ENCODE measurements around the gene ELMO1. TPM values are rescaled to one million over a fixed set of nuclear protein-coding genes. Genes with fewer than 3 reads are reported as not detected.

ELMO1 gene
- total and polyA plus RNA-seq, 10 of the 15 experiments (the other 5 are each of a cell fraction or from before 2014, with no cell fraction given), result 22.6 to 85.9 (median 56.6) TPM

DNA sequence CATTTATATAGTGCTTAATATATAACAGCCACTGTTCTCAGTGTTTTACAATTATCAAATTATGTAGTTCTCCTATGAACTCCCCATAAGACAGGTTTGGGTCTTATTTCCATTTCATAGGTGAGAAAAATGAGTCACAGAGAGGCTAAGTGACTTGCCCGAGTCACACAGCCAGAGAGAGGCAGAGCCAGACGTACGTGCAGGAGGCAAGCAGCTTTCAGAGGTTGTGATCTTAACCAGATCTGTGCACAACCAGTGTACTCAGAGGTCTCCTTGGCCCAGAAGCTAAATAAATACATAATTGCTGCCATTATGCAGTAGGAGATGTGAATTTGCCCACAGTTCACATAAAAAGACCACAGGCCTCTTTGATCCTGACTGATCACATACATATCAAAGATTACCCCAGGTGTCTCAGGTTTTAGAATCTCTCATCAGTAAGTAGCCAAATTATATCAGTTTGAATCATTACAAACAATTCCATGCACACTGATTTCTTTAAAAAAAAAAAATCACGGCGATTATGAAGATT, 419.7 kb downstream of the ELMO1 start:
- DNase-seq (ENCODE audit: low read depth, low spot score) (no peak), ATAC-seq (peak; percentile 34; the same call in 1 of the 3 replicates), FAIRE-seq (no peak)
- Histone ChIP-seq H3K4me1 (ENCODE audit: control insufficient read depth, insufficient read depth, low read length) (no peaks in the 10 kb centered on the region), H3K9me3 (replicated peaks; ENCODE audit: control insufficient read depth, insufficient read depth, low read length) (no peaks in the 10 kb centered on the region), H4K20me1 (ENCODE audit: control insufficient read depth, insufficient read depth) (no peaks in the 10 kb centered on the region), H3K9ac (ENCODE audit: control insufficient read depth, insufficient read depth, low read length) (no peak overlapping the region), H2AFZ (ENCODE audit: control insufficient read depth, low read depth, low read length) (no peak overlapping the region), H3K79me2 (ENCODE audit: control insufficient read depth, insufficient read depth, low read length) (no peaks in the 10 kb centered on the region), H3K27me3 (replicated peaks in 1 of 2; ENCODE audit: control insufficient read depth in 2 of 2, insufficient read depth in 2 of 2, low read length in 1 of 2) (no peaks in the 10 kb centered on the region), H3K36me3 (ENCODE audit: control insufficient read depth in 2 of 2, insufficient read depth in 2 of 2, low read length in 1 of 2) (no peaks in the 10 kb centered on the region; a peak in 1 of 4 replicates), H3K4me2 (ENCODE audit: control insufficient read depth, insufficient read depth) (no peak overlapping the region), H3K27ac (ENCODE audit: control insufficient read depth, insufficient read depth) (no peak overlapping the region), H3K4me3 (no peak overlapping the region)
- intact Hi-C loops (cut with micrococcal nuclease; ENCODE audit: unreplicated experiment) (no loop called here), in situ Hi-C loops (cut with MboI) (no loop called here)
- ChIA-PET POLR2A (interaction anchor here (0.6 to 1.1 kb wide), 2 partner anchors 11 to 142 kb away, joined by 3 read pairs; no protein-coding TSS in a partner anchor), SMC1A (ENCODE audit: uncharacterized antibody, unreplicated experiment) (interaction anchor here (0.6 to 6.0 kb wide), 8 partner anchors 10 to 153 kb away, joined by 3 to 43 read pairs (median 12); no protein-coding TSS in a partner anchor), CTCF (interaction anchor here (1.2 to 4.0 kb wide), 3 partner anchors 43 to 171 kb away, joined by 4 to 64 read pairs (median 36); no protein-coding TSS in a partner anchor), RAD21 (ENCODE audit: unreplicated experiment) (interaction anchor here (1.0 to 4.2 kb wide), 3 partner anchors 13 to 152 kb away, joined by 3 to 85 read pairs (median 3); no protein-coding TSS in a partner anchor)
- TF ChIP-seq RUNX3 (IDR thresholded peaks at IDR 0.05; ENCODE audit: low read length), result peak; percentile 68
- no peak for TF ChIP-seq FOXM1 (IDR thresholded peaks at IDR 0.05; ENCODE audit: low read depth, low read length)
- 0 out of 2 replicates have a peak, but pooled peaks have one; percentile 47 for TF ChIP-seq TCF7 (IDR thresholded peaks at IDR 0.05; ENCODE audit: borderline replicate concordance)
- TF ChIP-seq CHD2 (IDR thresholded peaks at IDR 0.05; ENCODE audit: borderline replicate concordance, low read depth, low read length), result no peak
- peak; percentile 35; the same call in 1 of the 2 replicates for TF ChIP-seq NFIC (IDR thresholded peaks at IDR 0.05; ENCODE audit: low read depth, low read length)
- BruUV-seq (replicated peaks), result no TSS peak
- WGBS (ENCODE audit: insufficient coverage, insufficient replicate concordance, low lambda C conversion rate, missing lambda C conversion rate), result 95% methylated on average over 5 of the region's 5 CpGs

All from GM12878 (cell line).